SH-SY5Y (cell line): ENCODE measurements around the gene CLGN.

Experiments used
- GATA2 ChIP-seq: IDR thresholded peaks from 2 replicates; pipeline ENCODE4 v1.6.1; 2011; ENCODE audit warnings: mild to moderate bottlenecking, low read depth, low read length
- GATA3 ChIP-seq: IDR thresholded peaks from 2 replicates; pipeline ENCODE4 v1.6.1; 2011; ENCODE audit warnings: low read depth, mild to moderate bottlenecking, low read length, moderate library complexity

DNA sequence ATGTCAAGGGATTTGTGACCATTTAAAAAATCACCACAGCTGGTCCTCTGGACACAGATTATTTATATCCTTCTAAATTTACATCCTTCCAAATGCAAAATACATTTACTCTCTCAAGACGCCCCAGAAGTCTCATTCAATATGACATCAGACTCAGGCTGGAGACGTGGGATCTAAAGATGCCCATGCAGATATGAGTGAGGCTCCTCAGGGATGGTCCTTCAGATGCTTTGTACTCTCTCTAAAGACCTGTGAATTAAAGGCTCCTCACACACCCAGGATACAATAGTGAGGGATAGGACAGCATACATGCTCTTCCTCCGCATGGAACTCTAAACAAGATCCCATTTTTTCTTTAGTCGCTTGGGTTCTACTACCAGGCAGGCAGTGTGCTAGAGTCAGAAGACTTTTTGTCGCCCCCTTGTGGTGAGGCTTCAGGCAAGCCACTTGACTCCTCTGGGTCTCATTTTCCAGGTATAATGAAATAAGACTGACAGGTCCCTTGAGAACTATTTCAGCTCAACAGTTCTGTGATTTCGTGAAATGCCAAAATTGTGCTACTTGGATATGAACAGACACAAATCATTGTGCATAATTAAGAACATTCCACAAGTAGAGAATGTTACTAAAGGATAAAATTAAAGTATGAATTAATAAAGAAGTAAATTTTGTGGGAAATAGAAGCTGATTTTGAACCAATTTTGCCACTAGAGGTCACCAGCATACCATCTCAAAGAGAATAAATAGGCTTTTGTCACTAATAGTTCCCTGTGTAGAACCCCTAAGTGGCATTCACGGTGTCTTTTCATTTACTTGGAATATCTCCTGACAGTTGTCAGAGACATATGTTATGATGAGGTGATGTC, 67.7 kb downstream of the CLGN start:
- no peak for TF ChIP-seq GATA2
- TF ChIP-seq GATA3 = no peak
